Measurements from ENCODE around the gene IST1.
"Not testable (repeated sequence)": the region's sequence is repeated elsewhere in the genome, so short reads cannot be mapped to it uniquely, and the experiment has no call there.

IST1 gene

DNA sequence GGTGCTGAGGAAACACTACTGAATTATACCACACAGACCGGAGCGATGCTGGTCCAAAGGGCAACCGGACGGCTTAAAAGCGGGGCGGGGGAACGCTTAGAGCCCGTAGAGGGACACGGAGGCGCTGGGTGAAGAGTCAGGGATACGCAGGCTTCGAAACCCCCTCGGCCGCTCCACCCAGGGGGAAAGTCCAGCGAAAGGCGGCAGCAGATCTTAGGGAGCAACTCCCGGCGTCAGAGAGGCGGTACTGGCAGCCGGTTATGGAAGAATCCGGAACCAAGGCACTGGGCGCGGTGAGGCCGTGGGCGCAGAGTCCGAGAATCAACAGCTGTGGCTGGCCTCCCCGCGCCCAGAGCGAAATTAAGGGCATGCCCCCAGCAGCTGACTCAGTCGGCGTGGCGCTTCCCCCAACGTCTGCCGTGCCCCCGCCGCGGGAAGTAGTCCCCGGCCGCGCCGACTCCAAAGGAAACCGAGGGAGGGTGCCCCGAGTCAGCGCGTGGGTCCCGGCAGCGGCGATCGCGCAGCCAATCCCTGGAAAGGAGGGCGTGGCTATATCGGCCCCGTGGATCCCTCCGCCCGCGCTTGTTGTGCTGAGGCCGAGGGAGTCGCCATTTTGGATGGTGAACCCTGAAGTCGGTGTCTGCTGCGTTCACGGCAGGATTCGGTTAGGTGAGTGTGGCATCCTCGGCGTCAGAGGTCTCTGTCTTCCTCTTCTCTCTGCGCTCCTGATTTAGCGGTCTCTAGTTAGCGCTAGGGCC lies at the start of gene IST1:
IST1 (plus strand) TSS at position 611 of the 758 bp plus-strand sequence. CDS start 20,110 bp downstream, outside the sequence.
- peak; percentile 100 for DNase-seq (ENCODE audit: low read depth)

DNA sequence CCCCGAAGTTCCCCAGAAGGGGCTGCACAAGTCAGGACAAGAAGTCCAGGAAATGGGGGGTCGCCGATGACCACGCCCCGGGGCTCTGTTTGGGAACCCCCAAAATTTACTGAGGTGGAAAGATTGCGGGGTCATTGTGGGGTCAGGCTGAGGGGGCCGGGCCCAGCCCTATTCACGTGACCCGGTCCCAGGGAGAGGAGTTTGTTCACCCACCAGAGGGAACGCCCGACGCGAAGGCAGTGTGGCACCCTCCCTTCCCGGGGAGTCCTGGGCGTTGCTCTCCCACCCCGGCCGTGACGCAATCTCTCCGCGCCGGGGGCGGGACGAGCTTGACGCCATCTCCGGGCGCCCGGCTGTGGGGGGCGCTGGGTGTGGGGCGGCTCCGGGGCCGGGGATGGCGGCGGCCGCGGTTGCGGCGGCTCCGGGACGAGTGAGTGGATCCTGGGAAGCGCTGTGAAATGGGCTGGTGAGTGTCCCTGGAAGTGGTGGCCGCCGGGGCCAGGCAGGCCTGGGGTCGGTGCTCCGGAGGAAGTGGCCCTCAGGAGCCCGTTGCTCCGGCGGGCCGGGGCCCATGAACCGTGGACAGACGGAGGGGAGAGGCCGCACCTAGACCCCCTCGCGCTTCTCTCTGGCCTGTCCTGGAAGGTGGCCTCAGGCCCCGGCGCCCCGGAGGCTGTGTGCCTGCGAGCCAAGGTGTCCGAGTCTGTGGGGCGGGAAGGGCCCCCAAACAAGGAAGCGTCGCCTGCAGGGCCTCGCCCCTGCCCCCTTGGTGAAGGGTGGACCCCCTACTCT lies 49.5 kb upstream of the IST1 start, which contains the start of gene ATXN1L:
ATXN1L (plus strand) TSS at position 338 of the 792 bp plus-strand sequence. CDS start 3,765 bp downstream, outside the sequence.
- peak; percentile 94 for DNase-seq (ENCODE audit: low read depth)

DNA sequence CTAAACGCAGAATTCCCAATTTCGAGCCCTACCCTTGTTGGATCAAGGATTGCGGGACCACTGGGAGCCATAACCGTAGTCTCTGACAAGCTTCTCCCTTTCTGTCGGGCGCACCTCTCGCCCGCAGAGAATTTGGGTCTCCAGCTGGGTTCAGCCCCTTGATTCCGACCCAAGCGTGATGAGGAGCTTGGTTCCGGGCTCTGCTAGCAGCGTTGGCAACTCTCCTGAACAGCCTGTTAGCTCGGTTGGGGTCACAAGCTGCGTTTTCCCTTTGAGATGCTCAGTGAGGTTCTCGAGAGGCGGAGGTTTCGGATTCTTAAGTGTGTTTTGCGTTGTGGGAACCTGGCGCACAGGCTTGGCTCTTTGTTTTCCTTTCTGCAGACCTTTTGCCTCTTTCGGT lies 48.9 kb upstream of the IST1 start:
- DNase-seq (ENCODE audit: low read depth) = peak; percentile 37

DNA sequence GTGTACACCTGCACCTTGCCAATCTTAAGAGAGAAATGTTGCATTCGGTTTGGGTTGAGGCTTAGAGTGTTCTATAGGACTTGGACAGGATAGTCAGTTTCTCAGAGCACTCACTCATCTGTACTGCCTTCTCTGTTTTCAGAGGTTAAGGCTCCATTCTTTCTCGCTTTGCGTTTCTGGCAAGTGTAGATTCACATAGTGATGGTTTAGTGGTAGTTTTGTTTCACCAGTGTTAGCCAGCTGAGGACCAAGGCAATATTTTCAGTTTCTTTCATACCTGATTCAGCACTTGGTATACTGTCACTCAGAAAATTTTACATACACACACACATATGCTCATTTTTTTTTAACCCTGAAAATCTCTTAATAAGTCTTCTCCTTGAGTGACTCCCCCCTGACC lies 48.2 kb upstream of the IST1 start:
- no peak for DNase-seq (ENCODE audit: low read depth)

DNA sequence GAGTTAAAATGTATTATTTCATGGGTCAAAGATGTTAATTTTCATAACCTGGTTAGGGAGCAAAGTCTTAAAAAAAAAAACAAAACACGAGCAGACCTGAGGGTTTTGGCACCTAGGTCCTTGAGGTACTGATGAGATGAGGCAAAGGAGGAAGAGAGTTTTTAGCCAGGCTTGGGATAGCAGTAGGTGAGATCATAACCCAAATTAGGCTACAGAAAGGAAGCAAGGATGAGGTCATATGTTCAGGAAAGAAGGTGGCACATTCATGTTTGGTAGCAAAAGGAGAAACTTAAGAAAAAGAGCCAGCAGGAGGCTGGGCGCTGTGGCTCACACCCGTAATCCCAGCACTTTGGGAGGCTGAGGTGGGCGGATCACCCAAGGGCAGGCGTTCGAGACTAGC lies 46.7 kb upstream of the IST1 start:
- DNase-seq (ENCODE audit: low read depth) = no peak

DNA sequence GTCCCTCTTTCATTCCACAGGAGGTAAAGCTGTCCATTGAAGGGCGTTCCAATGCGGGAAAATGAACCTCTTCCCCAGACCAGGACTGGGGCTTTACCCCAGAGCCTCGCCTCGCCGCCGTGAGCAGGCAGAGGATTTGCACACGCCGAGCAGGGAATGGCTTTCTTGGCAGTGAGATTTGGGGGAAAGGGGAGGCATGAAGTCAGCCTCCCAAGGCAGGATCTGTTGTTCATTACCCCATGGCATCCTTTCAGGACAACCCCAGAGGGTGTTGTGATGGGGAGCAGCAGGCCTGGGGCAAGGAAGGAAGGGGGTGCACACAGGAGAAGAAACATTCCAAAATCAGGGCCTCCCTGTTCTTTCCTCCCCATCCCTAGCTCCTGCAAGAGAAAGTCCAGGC lies 43.6 kb upstream of the IST1 start:
- no peak for DNase-seq (ENCODE audit: low read depth)

DNA sequence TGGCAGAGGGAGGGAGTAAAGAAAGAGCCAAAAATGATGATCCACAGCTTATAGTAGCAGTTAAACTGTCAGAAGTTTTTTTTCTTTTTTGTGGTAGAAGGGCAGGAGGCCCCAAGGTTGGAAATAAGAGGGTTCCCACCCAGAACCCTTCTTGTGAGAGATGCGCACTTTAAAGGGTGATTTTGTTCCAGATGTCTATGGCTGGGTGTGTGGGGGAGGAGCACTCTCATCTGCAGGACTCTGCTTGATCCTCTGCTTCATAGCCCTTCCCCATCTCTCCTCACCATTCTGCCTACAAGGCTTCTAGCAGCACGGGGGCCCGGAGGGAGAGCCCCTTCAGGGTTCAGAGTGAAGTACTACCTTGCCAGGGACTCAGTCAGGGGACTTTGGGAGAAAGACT lies 43.2 kb upstream of the IST1 start:
- no peak for DNase-seq (ENCODE audit: low read depth)

DNA sequence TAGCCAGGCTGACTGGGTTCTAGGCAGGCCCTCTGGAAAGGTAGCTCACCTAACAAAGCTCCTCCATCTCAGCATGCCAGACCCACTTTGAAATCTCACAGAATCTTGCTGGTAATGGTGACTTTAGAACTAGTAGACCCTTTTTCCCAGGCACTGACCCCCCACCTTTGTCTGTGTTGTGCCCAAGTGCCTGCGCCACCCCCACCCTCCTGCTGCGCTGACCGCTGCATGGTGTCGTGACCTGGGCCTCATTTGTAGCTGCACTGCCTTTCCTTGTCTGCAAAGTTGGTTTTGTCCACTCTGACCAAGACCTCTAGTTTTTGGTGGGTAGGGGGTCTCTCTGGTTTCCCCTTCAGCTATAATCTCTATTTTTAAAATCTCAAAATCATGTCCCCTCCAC lies 42.8 kb upstream of the IST1 start:
- DNase-seq (ENCODE audit: low read depth) = no peak

DNA sequence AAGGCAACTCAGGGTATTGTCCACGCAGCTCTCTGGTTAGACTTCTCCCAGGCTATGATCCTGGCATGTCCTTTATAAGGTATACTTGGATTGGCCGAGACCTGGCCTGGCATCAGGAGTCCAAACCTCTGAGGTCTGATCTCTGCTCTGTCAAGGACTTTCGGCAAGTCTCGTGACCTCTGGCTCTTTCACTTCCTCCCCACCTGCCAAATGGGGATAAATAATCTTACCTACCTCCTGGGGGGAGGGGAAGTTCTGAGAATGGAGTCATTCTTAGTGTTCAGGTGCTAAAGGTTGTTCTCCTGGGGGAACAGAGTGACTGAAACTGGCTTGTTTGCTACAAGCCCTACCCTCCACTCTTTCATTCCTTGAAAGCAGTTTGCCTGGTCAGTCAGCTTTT lies 41.9 kb upstream of the IST1 start:
- DNase-seq (ENCODE audit: low read depth) = no peak

DNA sequence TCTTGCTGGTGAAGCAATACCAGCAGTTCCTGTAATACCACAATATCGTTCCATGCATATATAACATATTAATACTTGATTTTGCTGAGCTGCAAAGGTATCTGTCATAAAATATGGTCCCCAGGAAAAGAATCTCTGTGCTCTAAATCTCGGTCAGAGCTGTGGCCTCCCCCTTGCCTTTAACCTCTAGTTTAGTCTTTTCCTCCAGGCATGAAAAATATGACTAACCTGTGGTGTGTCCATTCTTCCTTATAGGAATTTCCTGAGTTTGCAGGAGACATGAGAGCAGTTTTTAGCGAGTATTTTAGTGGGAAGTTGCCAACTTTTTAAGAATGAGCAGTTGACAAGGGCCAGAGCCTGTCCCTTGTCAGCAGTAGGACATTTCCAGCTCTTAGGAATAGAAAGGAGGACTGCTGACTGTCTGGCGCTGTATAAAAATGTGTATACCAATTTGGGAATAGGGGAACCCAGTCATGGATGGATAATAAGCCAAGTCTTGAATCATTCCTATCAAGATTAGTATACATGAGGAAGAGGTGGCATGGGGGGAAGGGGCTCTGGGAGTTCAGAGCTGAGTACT lies 40.9 kb upstream of the IST1 start:
- peak; percentile 48 for DNase-seq (ENCODE audit: low read depth)

DNA sequence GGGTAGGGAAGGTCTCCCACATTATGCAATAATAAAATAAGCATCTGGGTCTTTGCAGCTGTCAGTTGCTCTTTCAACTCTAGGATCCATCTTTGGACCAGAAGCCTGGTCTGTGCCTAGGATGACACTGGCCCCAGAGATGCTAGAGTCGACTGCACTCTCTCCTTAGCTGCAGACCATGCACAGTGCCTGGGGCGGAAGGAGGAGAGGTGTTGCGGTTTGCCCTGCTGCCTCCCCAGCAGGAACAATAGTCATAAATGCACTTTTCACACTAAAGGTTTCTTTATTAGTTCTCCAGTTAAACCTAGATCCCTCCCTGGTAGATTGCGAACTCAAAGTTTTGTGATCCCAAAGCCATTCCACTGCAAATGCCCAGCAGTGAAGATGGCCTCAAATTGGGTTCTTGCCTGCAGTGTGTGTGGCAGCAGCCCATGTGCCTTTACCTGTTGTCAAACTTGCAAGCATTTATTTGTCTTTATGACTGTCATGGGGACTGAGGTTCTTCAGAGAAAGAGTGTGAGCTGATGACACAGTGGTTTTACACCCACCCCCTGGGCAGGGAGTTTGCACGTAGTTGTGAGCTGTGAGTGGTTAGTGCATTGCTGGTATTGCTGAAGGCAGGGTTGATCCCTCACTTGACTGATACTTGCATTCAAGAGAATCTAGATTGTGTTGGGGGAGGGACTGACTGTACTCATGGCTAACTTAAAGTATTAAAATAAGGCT lies 39.2 kb upstream of the IST1 start:
- DNase-seq (ENCODE audit: low read depth) = no peak

DNA sequence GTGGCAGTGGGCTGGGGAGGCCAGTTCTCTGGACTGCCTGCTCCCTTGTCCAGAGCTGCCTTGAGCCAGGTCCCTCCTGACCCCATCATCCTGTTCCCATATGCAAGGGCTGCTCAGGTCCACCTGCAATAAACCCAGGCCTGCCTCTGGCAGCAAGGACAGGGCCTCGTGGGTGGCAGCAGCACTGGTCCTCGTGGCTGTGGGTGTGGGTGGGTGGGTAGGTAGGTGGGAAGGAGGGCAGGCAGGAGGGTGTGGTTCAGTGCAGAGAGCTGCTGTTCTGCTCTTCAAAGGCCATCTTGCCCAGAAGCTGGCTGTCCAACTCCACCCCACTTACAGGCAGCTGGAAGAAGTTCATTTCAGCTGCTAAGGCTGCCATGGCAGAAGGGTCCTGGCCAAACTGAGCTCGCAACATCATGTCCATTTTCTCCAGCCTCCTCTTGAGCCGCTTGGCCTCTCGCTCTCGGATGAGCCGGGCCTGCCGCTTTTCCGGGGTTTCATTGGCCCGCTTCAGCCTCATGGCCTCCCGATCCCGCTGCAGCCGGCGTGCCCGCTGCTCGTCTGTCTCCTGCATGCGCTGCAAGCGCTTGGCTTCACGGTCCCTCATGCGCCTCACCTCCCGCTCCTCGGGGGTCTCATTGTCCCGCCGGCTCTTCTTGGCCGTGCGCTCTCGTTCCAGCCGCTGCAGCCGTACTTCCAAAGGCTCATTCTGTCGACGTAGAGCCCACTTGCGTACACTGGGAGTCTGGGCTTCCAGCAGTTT lies 35.4 kb upstream of the IST1 start:
- DNase-seq (ENCODE audit: low read depth) = no peak

DNA sequence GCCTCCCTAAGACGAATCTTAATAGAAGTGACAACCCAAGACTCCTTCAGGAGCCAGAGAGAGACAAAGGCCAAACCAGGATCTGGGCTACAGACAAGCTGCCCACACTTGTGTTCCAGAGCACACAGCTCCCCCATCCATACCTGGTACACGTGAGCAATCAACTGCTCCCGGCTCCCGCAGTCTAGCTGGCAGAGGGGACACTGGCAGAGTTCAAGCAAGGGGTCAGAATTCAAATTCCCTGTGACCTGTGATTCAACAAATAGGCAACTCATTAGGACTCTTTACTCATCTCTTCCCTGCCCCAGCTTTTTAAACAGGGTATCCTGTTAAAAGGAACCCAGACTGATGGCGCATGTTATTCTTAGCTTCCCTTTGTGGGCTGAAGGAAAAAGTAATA lies 31.3 kb upstream of the IST1 start:
- DNase-seq (ENCODE audit: low read depth) = no peak

DNA sequence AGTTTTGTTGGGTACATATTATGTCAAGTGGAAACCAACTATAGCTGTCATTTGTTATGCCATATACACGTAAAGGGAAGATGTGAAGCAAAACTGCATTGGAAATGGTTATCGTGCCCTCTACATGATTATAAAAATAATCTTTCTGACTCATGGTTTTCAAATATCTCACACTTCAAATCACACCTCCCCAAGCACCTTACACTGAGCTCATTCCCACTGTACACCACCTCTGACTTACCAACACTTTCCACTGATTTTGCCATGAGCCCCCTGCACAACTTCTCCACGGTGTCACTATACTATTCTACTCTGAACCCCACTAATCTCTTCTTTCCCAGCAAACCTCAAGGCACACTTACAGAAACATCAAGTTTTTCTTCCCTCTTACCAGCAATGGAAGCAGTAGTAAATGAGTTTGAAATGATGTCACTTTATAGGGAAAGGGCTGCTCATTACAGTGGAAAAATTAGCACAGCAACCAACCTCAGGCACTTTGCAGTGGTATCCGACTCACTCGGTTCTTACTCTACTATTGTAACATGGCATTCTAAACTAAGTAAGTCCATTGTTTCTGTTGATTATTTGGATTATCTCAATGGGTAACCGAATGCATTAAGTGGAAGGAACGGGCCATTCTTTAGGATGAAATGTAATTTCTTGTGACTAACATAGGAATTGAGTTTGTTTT lies 30.0 kb upstream of the IST1 start:
- no peak for DNase-seq (ENCODE audit: low read depth)

DNA sequence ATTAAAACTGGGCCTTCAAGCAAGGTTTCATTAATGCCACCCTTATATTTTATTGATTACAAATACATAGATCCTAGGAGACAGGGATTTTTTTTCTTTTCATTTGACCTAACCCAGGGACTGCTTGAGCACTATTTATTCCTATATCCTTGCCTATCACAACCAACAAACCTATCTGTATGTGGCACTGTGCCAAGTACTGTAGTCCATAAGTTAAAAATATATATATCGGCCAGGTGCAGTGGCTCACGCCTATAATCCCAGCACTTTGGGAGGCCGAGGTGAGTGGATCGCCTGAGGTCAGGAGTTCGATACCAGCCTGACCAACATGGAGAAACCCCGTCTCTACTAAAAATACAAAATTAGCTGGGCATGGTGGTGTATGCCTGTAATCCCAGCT lies 28.2 kb upstream of the IST1 start:
- DNase-seq (ENCODE audit: low read depth) = not testable (repeated sequence)

DNA sequence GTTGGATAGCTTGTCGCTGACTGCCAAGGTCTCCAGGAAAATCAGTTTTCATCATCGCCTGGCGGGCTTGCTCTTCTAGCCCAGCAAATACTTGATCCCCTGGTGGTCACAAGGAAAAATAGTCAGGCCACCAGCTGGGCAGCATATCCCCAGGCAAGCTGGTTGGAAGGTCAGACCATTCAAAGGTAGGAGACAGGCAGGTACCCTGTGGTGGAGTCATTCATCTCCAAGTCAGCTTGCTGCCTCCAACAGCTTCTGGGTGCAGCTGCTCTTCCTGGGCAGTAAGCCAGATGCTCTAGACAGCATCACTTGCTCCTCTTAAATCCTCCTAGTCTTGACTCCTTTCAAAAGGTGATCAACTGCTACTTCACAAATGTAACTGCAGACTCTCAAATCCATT lies 27.4 kb upstream of the IST1 start:
- no peak for DNase-seq (ENCODE audit: low read depth)

DNA sequence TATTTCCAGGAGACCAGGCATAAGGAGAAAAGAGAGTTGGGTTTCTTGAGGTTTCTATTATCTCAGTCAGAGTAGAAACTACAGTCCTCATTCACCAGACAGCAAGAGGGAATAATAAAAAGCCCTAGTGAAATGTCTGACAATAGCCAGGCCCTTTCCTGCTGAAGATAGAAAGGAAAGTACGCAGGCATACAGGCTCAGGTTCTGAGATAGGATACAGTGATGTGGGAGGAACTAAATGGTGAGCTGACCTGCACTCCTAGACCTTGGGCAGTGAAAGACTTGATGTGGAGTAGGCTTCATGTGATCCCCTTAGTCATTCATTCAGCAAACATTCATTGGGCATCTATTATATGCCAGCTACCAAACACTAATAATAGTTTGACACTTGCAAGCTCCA lies 26.2 kb upstream of the IST1 start:
- no peak for DNase-seq (ENCODE audit: low read depth)

DNA sequence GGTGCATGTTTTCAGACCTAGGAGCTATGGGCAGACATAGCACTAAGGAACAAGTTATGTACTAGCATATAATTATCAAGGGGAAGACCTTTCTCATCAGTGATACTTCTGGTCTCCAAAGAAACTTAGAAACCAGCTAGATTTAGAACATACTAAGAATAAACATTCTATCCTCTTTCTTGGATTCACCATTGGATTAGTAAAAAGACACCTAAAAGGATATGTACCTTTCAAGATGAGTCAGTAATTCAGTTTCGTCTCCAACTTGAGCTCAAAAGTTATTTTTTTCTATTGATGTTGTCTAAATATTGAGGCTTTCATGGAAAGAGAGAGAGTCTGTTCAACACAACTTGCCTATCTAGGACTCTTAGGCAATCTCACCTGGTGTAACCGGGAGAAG lies 24.5 kb upstream of the IST1 start:
- DNase-seq (ENCODE audit: low read depth) = no peak

DNA sequence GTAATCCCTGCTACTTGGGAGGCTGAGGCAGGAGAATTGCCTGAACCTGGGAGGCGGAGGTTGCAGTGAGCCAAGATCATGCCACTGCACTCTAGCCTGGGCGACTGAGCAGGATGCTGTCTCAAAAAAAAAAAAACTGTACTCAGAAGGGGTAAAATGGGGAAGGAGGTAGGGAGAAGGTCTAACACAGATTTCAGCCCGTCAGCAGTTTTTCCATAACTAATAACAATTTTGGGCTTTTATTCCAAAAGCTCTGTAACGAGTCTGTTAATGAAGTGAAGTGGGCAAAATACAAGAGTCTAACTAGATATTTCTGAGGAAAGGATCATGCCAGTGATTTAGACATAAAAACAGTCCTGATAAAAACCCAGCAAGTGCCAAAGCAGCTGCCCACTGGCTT lies 22.1 kb upstream of the IST1 start:
- no peak for DNase-seq (ENCODE audit: low read depth)

DNA sequence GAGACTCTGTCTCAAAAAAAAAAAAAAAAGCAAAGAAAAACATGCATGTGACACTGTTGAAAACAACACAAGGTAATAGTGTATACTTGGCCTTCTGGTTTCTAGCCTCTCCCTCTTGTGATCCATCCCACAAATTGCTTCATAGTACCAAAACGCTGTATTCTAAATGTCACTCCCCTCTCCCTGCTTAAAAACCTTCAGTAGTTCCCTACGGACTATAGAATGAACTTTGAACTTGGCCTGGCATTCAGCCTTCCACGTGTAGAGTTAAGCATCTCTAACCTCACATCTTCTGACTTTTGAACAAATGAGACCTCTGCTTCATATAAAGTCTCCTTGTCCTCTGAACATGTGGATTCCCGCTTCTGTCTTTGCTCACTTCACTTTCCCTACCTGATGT lies 16.4 kb upstream of the IST1 start:
- DNase-seq (ENCODE audit: low read depth) = no peak

DNA sequence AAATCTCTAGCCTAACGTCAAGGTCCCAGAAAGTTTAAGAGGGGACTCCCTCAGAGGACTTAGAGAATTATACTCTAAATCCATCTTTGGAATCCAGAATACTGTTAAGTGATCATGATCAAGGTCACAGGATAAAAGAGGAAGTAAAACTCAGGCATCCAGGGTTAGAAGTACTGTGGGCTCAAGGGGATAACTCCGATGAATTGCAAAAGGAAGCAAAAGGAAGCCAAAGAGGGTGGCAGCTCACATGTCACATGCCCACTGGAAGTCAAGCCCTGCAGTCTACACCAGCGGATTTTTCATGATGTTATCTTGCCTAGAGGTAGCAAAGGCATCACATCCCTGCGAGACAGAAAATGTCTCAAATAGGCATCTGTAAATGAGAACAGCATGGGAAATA lies 15.2 kb upstream of the IST1 start:
- no peak for DNase-seq (ENCODE audit: low read depth)

Measured in ELR (cell line).